SK-N-SH (cell line): ENCODE measurements around the gene STIL. TPM values are rescaled to one million over a fixed set of nuclear protein-coding genes. Genes with fewer than 3 reads are reported as not detected.

Experiments
- CTCF ChIA-PET: fragments of 300-600, 350-600 bp; formaldehyde crosslinking; extraction: SDS; loops from one replicate; lab custom pipeline; 2021; lab: Yijun Ruan, JAX
- POLR2A ChIA-PET: fragments of 350-600 bp; sonication (Branson Sonifier 250); formaldehyde crosslinking; extraction: SDS; loops from one replicate; lab custom pipeline; 2020; ENCODE audit warnings: antibody characterized with exemption, inconsistent platforms; lab: Yijun Ruan, JAX
- DNase-seq: peaks from one replicate; pipeline ENCODE4 v3.0.0; 2012
- H2AFZ ChIP-seq: fragments of 200-600 bp; sonication (generic); 2 replicates; pipeline ENCODE4 v1.8.1; 2016; ENCODE audit warnings: antibody characterized with exemption, mild to moderate bottlenecking, low read depth
- H3F3A ChIP-seq: fragments of 200-600 bp; sonication (generic); replicated peaks from 2 replicates; pipeline ENCODE3; 2016; ENCODE audit warnings: antibody characterized with exemption, mild to moderate bottlenecking; ENCODE audit not compliant: insufficient read depth
- H3K27ac ChIP-seq, 2 experiments: fragments of 200-500 bp in 1 of 2; fragments of 200-600 bp in 1 of 2; sonication (Bioruptor generic) in 1 of 2; sonication (generic), shearing (Covaris generic) in 1 of 2; 2 replicates each; pipeline versions ENCODE4 v1.5.1 to v1.6.1; 2014 to 2016; ENCODE audit warnings: low read depth in 2 of 2, inconsistent platforms in 1 of 2, low read length in 1 of 2, mild to moderate bottlenecking in 1 of 2, mixed read lengths in 1 of 2
- H3K27me3 ChIP-seq: fragments of 200-600 bp; sonication (generic), shearing (Covaris generic); 2 replicates; pipeline ENCODE4 v1.6.1; 2016; ENCODE audit warnings: mixed run types; ENCODE audit not compliant: insufficient read depth
- H3K36me3 ChIP-seq, 2 experiments: fragments of 200-500 bp in 1 of 2; fragments of 200-600 bp in 1 of 2; sonication (Bioruptor generic) in 1 of 2; sonication (generic) in 1 of 2; replicated peaks in 1 of 2; 2 replicates each; pipeline versions ENCODE3 to v1.5.1; 2014 to 2016; ENCODE audit warnings: low read length in 1 of 2, mild to moderate bottlenecking in 1 of 2; ENCODE audit not compliant: insufficient read depth in 2 of 2, control insufficient read depth in 1 of 2
- H3K4me1 ChIP-seq, 2 experiments: fragments of 200-500 bp in 1 of 2; fragments of 200-600 bp in 1 of 2; sonication (Bioruptor generic) in 1 of 2; sonication (generic), shearing (Covaris generic) in 1 of 2; 2 replicates each; pipeline versions ENCODE4 v1.5.1 to v1.6.1; 2014 to 2016; ENCODE audit warnings: low read depth in 1 of 2, low read length in 1 of 2, mixed run types in 1 of 2; ENCODE audit not compliant: insufficient read depth in 2 of 2, control insufficient read depth in 1 of 2
- H3K4me2 ChIP-seq: fragments of 200-600 bp; sonication (generic), shearing (Covaris generic); 2 replicates; pipeline ENCODE4 v1.6.1; 2017; ENCODE audit warnings: mixed run types
- H3K4me3 ChIP-seq, 2 experiments: fragments of 200-500 bp in 1 of 2; fragments of 200-600 bp in 1 of 2; sonication (Bioruptor generic) in 1 of 2; sonication (generic), shearing (Covaris generic) in 1 of 2; 2 replicates each; pipeline versions ENCODE4 v1.5.1 to v1.8.1; 2014 to 2016; ENCODE audit warnings: low read depth in 2 of 2, inconsistent platforms in 1 of 2, low read length in 1 of 2, mild to moderate bottlenecking in 1 of 2, mixed read lengths in 1 of 2, moderate library complexity in 1 of 2
- H3K79me2 ChIP-seq: fragments of 200-600 bp; sonication (generic); 2 replicates; pipeline ENCODE4 v1.8.1; 2017; ENCODE audit warnings: mild to moderate bottlenecking; ENCODE audit not compliant: insufficient read depth
- H3K9ac ChIP-seq: fragments of 200-600 bp; sonication (generic); 2 replicates; pipeline ENCODE4 v1.6.1; 2017; ENCODE audit warnings: mixed run types
- H3K9me2 ChIP-seq: fragments of 200-600 bp; sonication (generic); 2 replicates; pipeline ENCODE4 v1.6.1; 2017; ENCODE audit warnings: mixed run types
- H3K9me3 ChIP-seq: fragments of 200-600 bp; sonication (generic); 2 replicates; pipeline ENCODE4 v1.6.1; 2017; ENCODE audit warnings: mixed run types, mild to moderate bottlenecking, moderate library complexity
- H4K20me1 ChIP-seq: fragments of 200-600 bp; sonication (generic); 2 replicates; pipeline ENCODE4 v1.6.1; 2017; ENCODE audit warnings: mild to moderate bottlenecking, mixed run types; ENCODE audit not compliant: insufficient read depth
- CHD2 ChIP-seq: fragments of 150-350 bp; IDR thresholded peaks from 2 replicates; pipeline ENCODE4 v1.6.1; 2018; ENCODE audit warnings: low read length; ENCODE audit not compliant: partially characterized antibody
- FOXJ3 ChIP-seq: sonication (generic); formaldehyde crosslinking; IDR thresholded peaks from 2 replicates; pipeline ENCODE4 v1.5.1; 2020; ENCODE audit warnings: mild to moderate bottlenecking, missing genetic modification reagents
- FOXM1 ChIP-seq: IDR thresholded peaks from 2 replicates; pipeline ENCODE4 v1.4.0; 2012; ENCODE audit warnings: low read depth, mild to moderate bottlenecking
- GABPA ChIP-seq: IDR thresholded peaks from 2 replicates; pipeline ENCODE4 v1.4.0; 2012; ENCODE audit warnings: low read depth, mild to moderate bottlenecking
- MAX ChIP-seq: IDR thresholded peaks from 2 replicates; pipeline ENCODE4 v1.4.0; 2012; ENCODE audit warnings: low read depth
- MXI1 ChIP-seq: IDR thresholded peaks from 2 replicates; pipeline ENCODE4 v1.6.1; 2012; ENCODE audit warnings: mild to moderate bottlenecking, low read depth, low read length, improper control_type of control experiment
- NRF1 ChIP-seq: IDR thresholded peaks from 2 replicates; pipeline ENCODE4 v1.6.1; 2012; ENCODE audit warnings: low read depth, mild to moderate bottlenecking, low read length
- PBX3 ChIP-seq: IDR thresholded peaks from 2 replicates; pipeline ENCODE4; 2012
- POLR2AphosphoS5 ChIP-seq: IDR thresholded peaks from 2 replicates; pipeline ENCODE4 v1.6.1; 2012; ENCODE audit warnings: low read depth, low read length
- RAD21 ChIP-seq: IDR thresholded peaks from 2 replicates; pipeline ENCODE4 v1.6.1; 2012; ENCODE audit warnings: mild to moderate bottlenecking, low read length
- RCOR1 ChIP-seq: fragments of 150-350 bp; IDR thresholded peaks from 2 replicates; pipeline ENCODE4 v1.6.1; 2017; ENCODE audit warnings: antibody characterized with exemption, low read length
- RXRA ChIP-seq: IDR thresholded peaks from 2 replicates; pipeline ENCODE4 v1.4.0; 2012; ENCODE audit warnings: low read depth, mild to moderate bottlenecking, borderline replicate concordance
- SIN3A ChIP-seq: IDR thresholded peaks from 2 replicates; pipeline ENCODE4 v1.6.1; 2012; ENCODE audit warnings: low read depth, mild to moderate bottlenecking, low read length, moderate library complexity, borderline replicate concordance
- SMC3 ChIP-seq: IDR thresholded peaks from 2 replicates; pipeline ENCODE4 v1.6.1; 2012; ENCODE audit warnings: low read depth, low read length, improper control_type of control experiment
- TAF1 ChIP-seq: IDR thresholded peaks from 2 replicates; pipeline ENCODE4 v1.6.1; 2012; ENCODE audit warnings: low read depth, mild to moderate bottlenecking, low read length, moderate library complexity, borderline replicate concordance
- TCF12 ChIP-seq: IDR thresholded peaks from 2 replicates; pipeline ENCODE4 v1.4.0; 2012
- USF1 ChIP-seq: IDR thresholded peaks from 2 replicates; pipeline ENCODE4 v1.4.0; 2012; ENCODE audit warnings: low read depth, borderline replicate concordance
- USF2 ChIP-seq: fragments of 150-350 bp; IDR thresholded peaks from 2 replicates; pipeline ENCODE4 v1.6.1; 2017; ENCODE audit warnings: antibody characterized with exemption, low read length, low read depth, borderline replicate concordance
- YY1 ChIP-seq: IDR thresholded peaks from 2 replicates; pipeline ENCODE4 v1.4.0; 2012; ENCODE audit warnings: low read depth, mild to moderate bottlenecking
- WGBS: methylation state at CpG from one replicate; pipeline ENCODE4 v1.1.6; 2017; ENCODE audit warnings: low lambda C conversion rate; 5-methylcytosine and 5-hydroxymethylcytosine counted together
- polyA plus RNA-seq, 3 experiments: library from polyadenylated mRNA; depleted of rRNA; stranded (reverse); fragments of >200 nt; gene quantifications; 2 replicates each; pipeline ENCODE4 v1.2.3, GENCODE V29; 2012

Gene STIL
- polyA plus RNA-seq, 1 of the 3 experiments (the other 2 are of a cell fraction): 4.9 TPM

GRCh38 chr1:47252795-47253194 lies 61.2 kb downstream of the STIL start:
- ChIA-PET CTCF (interaction anchor here (0.8 to 2.9 kb wide), 3 partner anchors 10 to 60 kb away, joined by 3 to 23 read pairs (median 3); no protein-coding TSS in a partner anchor), POLR2A (no interaction called here)
- H3K9me2 ChIP-seq: no peaks in the 10 kb centered on the region
- H4K20me1 ChIP-seq: no peaks in the 10 kb centered on the region
- no peak overlapping the region for H3K4me3 ChIP-seq
- no peaks in the 10 kb centered on the region for H3K27me3 ChIP-seq
- H3K27ac ChIP-seq: no peak overlapping the region
- H3K9ac ChIP-seq: no peak overlapping the region
- no peak for DNase-seq
- H3K36me3 ChIP-seq: peaks cover 12 to 37% of the 10 kb centered on the region in 2 experiments
- whole genome bisulfite sequencing: 86% methylated on average over 5 of the region's 5 CpGs
- H3K79me2 ChIP-seq: no peaks in the 10 kb centered on the region
- H3F3A ChIP-seq: no peaks in the 10 kb centered on the region
- no peak overlapping the region for H2AFZ ChIP-seq
- no peaks in the 10 kb centered on the region for H3K9me3 ChIP-seq
- TF ChIP-seq RCOR1 (no peak), FOXM1 (no peak), FOXJ3 (CRISPR knock-in tag) (no peak), POLR2AphosphoS5 (no peak), USF2 (no peak)
- no peaks in the 10 kb centered on the region for H3K4me1 ChIP-seq
- no peak overlapping the region for H3K4me2 ChIP-seq

- no peaks in the 10 kb centered on the region for H3K9me3 ChIP-seq
- H3K4me1 ChIP-seq: no peaks in the 10 kb centered on the region
- peaks cover 8 to 33% of the 10 kb centered on the region in 2 experiments for H3K36me3 ChIP-seq
- ChIA-PET CTCF (interaction anchor here (0.8 to 2.9 kb wide), 3 partner anchors 10 to 59 kb away, joined by 3 to 23 read pairs (median 3); no protein-coding TSS in a partner anchor), POLR2A (no interaction called here)
- DNase-seq: no peak
- H3K9me2 ChIP-seq: no peaks in the 10 kb centered on the region
- H3K79me2 ChIP-seq: no peaks in the 10 kb centered on the region
- WGBS: 85% methylated on average over 1 of the region's 1 CpG
- no peaks in the 10 kb centered on the region for H3F3A ChIP-seq
- no peak overlapping the region for H3K4me2 ChIP-seq
- H3K4me3 ChIP-seq: no peak overlapping the region
- no peaks in the 10 kb centered on the region for H3K27me3 ChIP-seq
- TF ChIP-seq CHD2: no peak
- no peak for TF ChIP-seq GABPA
- no peak for TF ChIP-seq MAX
- no peak for TF ChIP-seq TAF1
- TF ChIP-seq POLR2AphosphoS5: no peak
- no peak for TF ChIP-seq RXRA
- no peak for TF ChIP-seq TCF12
- no peak for TF ChIP-seq USF1
- no peak for TF ChIP-seq USF2
- no peak for TF ChIP-seq SIN3A
- no peak for TF ChIP-seq MXI1
- no peak for TF ChIP-seq PBX3
- no peak for TF ChIP-seq YY1
- TF ChIP-seq NRF1: no peak
- no peak for TF ChIP-seq RAD21
- no peak for TF ChIP-seq SMC3
- no peak overlapping the region for H2AFZ ChIP-seq
- H3K9ac ChIP-seq: no peak overlapping the region
- no peak overlapping the region for H3K27ac ChIP-seq
- H4K20me1 ChIP-seq: no peaks in the 10 kb centered on the region
These were observed 61.6 kb downstream of the STIL start for GRCh38 chr1:47252369-47252768.
